IPS-20b (cell line): ENCODE measurements around the gene SPRR5.

Experiments used
- H3K27ac ChIP-seq: one replicate; pipeline ENCODE4 v1.5.1; 2013; ENCODE audit warnings: low read length
- H3K27me3 ChIP-seq: 2 replicates; pipeline ENCODE4 v1.6.1; 2013; ENCODE audit warnings: mild to moderate bottlenecking, low read length, inconsistent platforms; ENCODE audit not compliant: insufficient read depth
- H3K36me3 ChIP-seq: 2 replicates; pipeline ENCODE4 v1.6.1; 2013; ENCODE audit warnings: low read depth, mild to moderate bottlenecking, inconsistent platforms, low read length, moderate library complexity; ENCODE audit not compliant: insufficient read depth
- H3K4me1 ChIP-seq: 2 replicates; pipeline ENCODE4 v1.6.1; 2013; ENCODE audit warnings: mild to moderate bottlenecking, control low read depth, inconsistent platforms, low read length, moderate library complexity; ENCODE audit not compliant: insufficient read depth
- H3K4me3 ChIP-seq: 2 replicates; pipeline ENCODE4 v1.5.1; 2013; ENCODE audit warnings: mild to moderate bottlenecking, low read length, inconsistent platforms
- H3K9ac ChIP-seq: 2 replicates; pipeline ENCODE4 v1.6.1; 2013; ENCODE audit warnings: low read depth, mild to moderate bottlenecking, inconsistent platforms, low read length, moderate library complexity
- H3K9me3 ChIP-seq: 2 replicates; pipeline ENCODE4 v1.6.1; 2013; ENCODE audit warnings: mild to moderate bottlenecking, low read depth, low read length, inconsistent platforms; ENCODE audit not compliant: insufficient read depth

The SPRR5 gene, protein sequence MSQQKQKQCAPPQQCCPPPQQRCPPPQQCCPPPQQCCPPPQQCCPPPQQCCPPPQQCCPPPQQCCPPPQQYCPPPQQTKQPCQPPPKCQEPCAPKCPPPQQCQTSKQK

DNA sequence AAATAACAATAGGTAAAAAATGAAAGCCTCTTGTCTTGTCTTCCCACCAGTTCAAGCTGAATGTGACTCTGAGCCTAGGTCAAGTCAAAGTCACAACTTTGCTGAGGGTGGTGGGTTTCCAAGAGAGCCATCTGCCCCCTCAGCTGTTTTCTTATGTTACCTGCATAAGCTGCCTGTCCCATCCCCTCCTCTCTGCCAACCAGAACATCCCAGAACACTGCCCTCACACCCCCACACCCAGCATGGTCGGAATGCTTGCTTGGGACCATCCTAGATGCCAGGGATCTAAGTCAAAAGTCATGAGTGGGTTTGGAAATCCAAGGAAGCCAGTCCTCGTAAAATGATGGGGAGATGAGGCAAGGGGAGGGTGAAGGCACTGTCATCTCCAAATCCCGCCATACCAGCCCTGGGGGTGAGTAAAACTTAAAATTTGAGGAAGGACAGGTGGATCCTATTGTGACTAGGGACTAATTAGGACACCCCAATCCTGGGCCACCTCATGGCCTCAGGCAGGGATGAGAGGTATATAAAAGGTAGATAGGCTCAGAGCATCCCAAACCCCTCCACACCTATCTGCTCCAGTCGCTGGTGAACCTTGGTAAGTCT is at the start of gene SPRR5:
Gene SPRR5 (plus strand): TSS at position 556 of the 606 bp plus-strand sequence. CDS start 1,349 bp downstream, outside the sequence.
- H3K4me3 ChIP-seq, result no peak within 1 kb of the TSS
- no peaks in the 10 kb centered on the region; the same call in 1 of the 2 replicates for H3K9me3 ChIP-seq
- no peaks in the 10 kb centered on the region for H3K4me1 ChIP-seq
- H3K36me3 ChIP-seq, result no peaks in the 10 kb centered on the region
- H3K27ac ChIP-seq, result no peak within 1 kb of the TSS
- no peak within 1 kb of the TSS for H3K9ac ChIP-seq
- H3K27me3 ChIP-seq, result no peaks in the 10 kb centered on the region

DNA sequence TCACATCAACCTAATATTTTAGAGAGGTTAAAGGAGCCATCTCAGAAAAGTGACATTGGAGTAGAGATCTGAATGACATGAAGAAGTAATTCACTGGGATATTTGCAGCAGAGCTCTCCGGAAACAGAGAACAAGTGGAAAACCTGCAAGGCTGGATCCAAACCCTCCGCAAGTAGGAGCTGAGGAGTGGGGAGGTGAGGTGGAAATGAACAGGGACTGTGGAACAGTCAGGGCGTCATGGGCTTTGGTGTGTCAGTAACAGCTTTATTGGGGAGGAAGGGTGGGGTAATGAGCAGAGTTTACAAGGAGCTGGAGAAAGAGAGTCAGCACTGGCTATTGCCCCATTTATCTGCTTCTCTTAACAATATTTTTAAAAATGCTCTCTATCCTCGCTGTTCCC is 48.0 kb upstream of the SPRR5 start:
- H3K27me3 ChIP-seq, result no peaks in the 10 kb centered on the region

DNA sequence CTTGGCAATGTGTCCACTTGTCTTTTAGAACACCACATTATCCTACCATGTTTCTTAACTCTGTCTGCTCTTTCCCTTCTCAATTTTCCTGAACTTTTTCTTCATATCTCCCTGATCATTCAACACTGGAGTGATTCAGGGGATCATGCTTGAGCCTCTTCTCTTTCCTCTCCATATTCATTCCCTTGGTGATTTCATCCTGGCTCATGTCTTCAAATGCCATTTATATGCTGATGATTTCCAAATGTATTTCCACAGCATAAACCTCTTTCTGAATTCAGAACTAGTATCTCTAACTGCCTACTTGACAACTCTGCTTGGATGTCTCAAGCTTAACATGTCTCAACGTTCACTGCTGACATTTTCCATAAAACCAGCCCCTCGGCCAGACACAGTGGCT is 47.1 kb upstream of the SPRR5 start:
- Histone ChIP-seq H3K36me3 (no peaks in the 10 kb centered on the region), H3K4me1 (no peaks in the 10 kb centered on the region), H3K9ac (no peak overlapping the region), H3K4me3 (no peak overlapping the region), H3K27ac (no peak overlapping the region), H3K9me3 (peaks cover 17% of the 10 kb centered on the region; the same call in 1 of the 2 replicates), H3K27me3 (no peaks in the 10 kb centered on the region)

More for the DNA sequence above, 48.0 kb upstream of the SPRR5 start:
- Histone ChIP-seq H3K9me3 (peaks cover 11% of the 10 kb centered on the region; the same call in 1 of the 2 replicates), H3K9ac (no peak overlapping the region), H3K36me3 (no peaks in the 10 kb centered on the region), H3K4me1 (no peaks in the 10 kb centered on the region), H3K27ac (no peak overlapping the region), H3K4me3 (no peak overlapping the region)

DNA sequence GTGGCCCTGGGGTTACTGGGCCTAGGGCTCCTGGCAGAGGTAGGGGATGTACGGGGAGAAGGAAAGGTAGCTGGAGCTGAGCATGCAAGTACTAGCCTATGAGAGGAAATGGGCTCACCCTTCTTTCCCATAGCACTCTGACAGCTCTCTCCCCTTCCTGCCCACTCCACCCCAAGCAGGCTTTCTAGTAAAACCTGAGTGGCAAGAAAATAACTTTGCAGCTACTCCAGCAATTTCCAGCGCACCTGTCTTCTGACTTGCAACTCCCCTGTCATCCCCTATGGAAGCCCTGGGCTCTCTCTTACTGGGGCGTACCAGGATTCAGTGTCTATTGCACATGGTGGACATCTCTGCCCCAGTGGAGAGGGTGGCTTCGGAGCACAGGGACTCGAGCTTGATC is 45.4 kb upstream of the SPRR5 start:
- H3K9me3 ChIP-seq, result peaks cover 17% of the 10 kb centered on the region; the same call in 1 of the 2 replicates
- H3K4me1 ChIP-seq, result no peaks in the 10 kb centered on the region
- H3K4me3 ChIP-seq, result no peak overlapping the region
- no peaks in the 10 kb centered on the region for H3K36me3 ChIP-seq
- H3K27ac ChIP-seq, result no peak overlapping the region
- no peaks in the 10 kb centered on the region for H3K27me3 ChIP-seq
- H3K9ac ChIP-seq, result no peak overlapping the region

DNA sequence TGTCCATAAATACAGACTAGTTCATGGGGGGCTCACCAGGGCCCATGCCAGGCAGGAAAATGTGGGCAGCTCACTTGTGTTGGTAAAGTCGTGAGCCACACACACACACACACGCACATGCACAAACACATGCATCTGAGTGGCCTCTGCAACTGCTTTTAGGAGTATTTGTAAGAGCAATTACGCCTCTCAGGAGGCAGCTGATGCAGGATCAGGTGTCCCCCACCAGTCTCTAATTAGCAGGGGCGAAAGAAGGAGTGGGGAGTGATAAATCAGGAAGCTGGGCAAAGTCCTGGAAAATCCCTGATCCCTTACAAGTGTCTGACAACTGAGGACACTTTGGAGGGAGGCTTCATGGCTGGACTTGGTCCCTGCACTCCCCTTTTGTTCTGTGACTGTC is 44.4 kb upstream of the SPRR5 start:
- H3K4me1 ChIP-seq, result no peaks in the 10 kb centered on the region
- no peaks in the 10 kb centered on the region for H3K36me3 ChIP-seq
- no peak overlapping the region for H3K27ac ChIP-seq
- peaks cover 21% of the 10 kb centered on the region; the same call in 1 of the 2 replicates for H3K9me3 ChIP-seq
- no peak overlapping the region for H3K9ac ChIP-seq
- no peaks in the 10 kb centered on the region for H3K27me3 ChIP-seq
- H3K4me3 ChIP-seq, result no peak overlapping the region

DNA sequence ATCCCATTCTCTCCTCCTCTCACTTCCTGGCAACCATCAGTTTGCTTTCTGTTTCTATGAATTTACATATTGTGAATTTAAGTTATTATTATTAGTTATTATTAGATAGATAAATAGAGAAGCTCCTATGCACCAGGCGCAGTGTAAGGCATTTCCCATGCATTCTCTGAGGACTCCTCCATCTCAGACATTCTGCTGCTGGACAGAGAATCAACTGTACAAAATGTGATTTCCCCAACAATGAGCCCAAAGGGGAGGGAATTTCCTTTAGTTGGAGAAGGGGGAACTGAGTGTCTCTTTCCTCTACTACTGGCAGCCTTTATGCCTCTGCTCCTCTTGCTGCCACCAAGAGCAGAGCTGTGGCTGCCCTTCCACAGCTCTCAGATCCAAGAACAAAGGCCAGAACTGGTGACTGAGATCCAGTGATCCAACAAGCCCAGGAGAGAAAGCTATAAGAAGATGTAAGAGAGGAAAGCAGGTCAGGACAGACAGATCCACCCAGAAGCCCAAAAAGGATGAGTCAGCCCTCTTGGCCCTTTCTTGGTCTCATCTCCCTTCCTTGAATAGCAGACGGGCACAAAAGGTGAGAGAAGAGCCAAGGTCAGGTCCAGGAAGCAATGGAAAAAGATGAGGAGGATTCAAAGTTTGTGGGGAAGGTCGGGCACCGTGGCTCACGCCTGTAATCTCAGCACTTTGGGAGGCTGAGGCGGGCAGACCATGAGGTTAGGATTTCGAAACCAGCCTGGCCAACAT is 42.1 kb upstream of the SPRR5 start:
- Histone ChIP-seq H3K36me3 (no peaks in the 10 kb centered on the region), H3K4me3 (no peak overlapping the region), H3K27me3 (no peaks in the 10 kb centered on the region), H3K9me3 (peaks cover 29% of the 10 kb centered on the region), H3K27ac (no peak overlapping the region), H3K4me1 (no peaks in the 10 kb centered on the region), H3K9ac (no peak overlapping the region)

DNA sequence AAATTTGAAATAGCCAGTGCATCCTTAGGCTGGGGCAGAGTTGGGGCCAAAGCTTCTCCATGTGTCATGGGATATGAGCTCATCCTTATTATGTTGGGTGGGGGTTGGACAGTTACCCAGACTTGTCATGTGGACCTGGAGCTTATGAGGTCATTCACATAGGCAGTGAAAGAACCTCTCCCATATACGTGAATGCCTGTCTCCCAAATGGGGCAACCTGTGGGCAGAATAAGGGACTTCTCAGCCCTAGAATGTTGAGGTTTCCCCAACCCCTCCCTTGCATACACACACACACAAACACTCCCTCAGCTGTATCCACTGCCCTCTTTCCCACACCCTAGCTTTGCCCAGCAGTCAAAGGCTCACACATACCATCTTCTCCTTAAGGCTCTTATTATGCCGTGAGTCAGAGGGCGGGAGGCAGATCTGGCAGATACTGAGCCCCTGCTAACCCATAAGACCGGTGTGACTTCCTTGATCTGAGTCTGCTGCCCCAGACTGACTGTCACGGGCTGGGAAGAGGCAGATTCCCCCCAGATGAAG is 40.9 kb upstream of the SPRR5 start:
- H3K4me1 ChIP-seq, result no peaks in the 10 kb centered on the region
- H3K36me3 ChIP-seq, result no peaks in the 10 kb centered on the region
- H3K27me3 ChIP-seq, result no peaks in the 10 kb centered on the region
- peaks cover 30% of the 10 kb centered on the region for H3K9me3 ChIP-seq
- H3K27ac ChIP-seq, result no peak overlapping the region
- H3K9ac ChIP-seq, result no peak overlapping the region
- H3K4me3 ChIP-seq, result no peak overlapping the region

DNA sequence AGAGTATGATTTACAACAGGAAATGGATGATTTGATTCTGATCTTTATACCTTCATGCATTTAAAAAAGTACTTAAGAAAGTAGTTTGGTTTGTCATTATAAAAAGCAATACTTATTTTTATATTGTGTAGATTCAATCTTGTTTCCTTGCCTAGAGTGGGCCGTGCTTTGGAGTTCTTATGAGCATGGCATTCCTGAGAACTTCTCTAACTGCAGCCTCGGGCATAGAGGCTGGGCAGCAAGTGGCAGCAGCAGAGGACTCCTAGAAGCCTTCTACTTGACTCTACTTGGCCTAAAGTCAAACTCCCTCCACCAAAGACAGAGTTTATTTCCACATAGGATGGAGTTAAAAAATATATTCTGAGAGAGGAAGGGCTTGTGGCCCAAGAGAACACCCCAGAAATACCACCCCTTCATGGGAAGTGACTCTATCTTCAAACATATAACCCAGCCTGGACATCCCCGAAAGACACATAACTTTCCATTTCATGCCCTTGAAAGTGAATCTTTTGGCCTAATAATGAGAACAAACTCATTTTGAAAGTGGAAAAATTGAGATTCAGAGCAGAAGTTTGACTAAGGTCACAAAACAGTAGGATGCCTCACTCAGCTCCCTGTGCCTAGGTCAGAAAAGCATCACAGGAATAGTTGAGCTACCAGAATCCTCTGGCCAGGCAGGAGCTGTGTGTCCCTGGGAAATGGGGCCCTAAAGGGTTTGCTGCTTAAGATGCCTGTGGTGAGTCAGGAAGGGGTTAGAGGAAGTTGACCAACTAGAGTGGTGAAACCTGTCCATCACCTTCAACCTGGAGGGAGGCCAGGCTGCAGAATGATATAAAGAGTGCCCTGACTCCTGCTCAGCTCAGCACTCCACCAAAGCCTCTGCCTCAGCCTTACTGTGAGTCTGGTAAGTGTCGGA is 39.1 kb upstream of the SPRR5 start, which contains the start of gene IVL:
Gene IVL (plus strand): TSS at position 861 of the 916 bp plus-strand sequence. CDS start 1,252 bp downstream, outside the sequence.
- Histone ChIP-seq H3K36me3 (no peaks in the 10 kb centered on the region), H3K27me3 (no peaks in the 10 kb centered on the region), H3K9ac (no peak within 1 kb of the TSS), H3K9me3 (peaks cover 30% of the 10 kb centered on the region), H3K27ac (no peak within 1 kb of the TSS), H3K4me1 (no peaks in the 10 kb centered on the region), H3K4me3 (no peak within 1 kb of the TSS)

DNA sequence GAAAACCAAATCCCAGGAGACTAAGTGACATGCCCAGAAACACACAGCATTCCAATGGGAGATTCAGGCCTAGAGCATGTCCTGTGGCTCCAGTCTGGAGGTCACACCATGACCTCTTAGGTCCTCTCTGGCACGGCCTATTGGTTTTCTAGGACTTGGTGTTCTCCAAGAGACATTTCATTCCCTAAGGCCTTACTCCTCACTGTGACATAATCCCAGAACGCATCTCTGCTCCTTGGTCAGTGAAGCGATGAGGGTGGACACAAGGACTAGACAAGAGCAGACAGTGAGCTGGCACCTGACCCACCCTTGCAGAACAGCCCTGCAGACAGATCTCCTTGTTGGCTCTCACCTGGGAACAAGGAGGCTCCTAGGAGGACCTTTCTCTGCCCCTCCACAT is 37.8 kb upstream of the SPRR5 start:
- H3K27ac ChIP-seq, result no peak overlapping the region
- H3K4me3 ChIP-seq, result no peak overlapping the region
- no peaks in the 10 kb centered on the region for H3K4me1 ChIP-seq
- no peaks in the 10 kb centered on the region for H3K36me3 ChIP-seq
- no peaks in the 10 kb centered on the region for H3K27me3 ChIP-seq
- peaks cover 25% of the 10 kb centered on the region for H3K9me3 ChIP-seq
- no peak overlapping the region for H3K9ac ChIP-seq

DNA sequence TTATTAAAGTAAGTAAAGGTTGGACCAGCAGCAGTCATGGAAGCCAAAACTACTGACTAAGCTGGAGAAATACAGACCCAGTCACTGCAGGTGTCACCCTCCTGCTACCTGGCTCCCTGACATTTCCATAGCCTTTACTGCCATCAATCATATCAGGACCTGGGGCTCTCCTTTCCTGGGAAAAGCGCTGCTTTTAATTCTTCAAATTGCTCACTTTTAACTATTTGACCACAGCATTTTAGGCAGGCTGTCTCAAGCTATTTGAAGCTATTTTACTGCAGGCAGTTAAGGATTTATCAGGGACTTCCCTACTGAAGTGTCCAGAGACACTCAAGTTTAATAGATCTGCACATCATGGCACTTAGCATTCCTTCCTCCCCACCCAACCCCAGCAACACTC is 34.5 kb upstream of the SPRR5 start:
- no peak overlapping the region for H3K27ac ChIP-seq
- H3K27me3 ChIP-seq, result no peaks in the 10 kb centered on the region
- no peaks in the 10 kb centered on the region for H3K4me1 ChIP-seq
- peaks cover 11% of the 10 kb centered on the region for H3K9me3 ChIP-seq
- no peak overlapping the region for H3K4me3 ChIP-seq
- no peak overlapping the region for H3K9ac ChIP-seq
- H3K36me3 ChIP-seq, result no peaks in the 10 kb centered on the region

DNA sequence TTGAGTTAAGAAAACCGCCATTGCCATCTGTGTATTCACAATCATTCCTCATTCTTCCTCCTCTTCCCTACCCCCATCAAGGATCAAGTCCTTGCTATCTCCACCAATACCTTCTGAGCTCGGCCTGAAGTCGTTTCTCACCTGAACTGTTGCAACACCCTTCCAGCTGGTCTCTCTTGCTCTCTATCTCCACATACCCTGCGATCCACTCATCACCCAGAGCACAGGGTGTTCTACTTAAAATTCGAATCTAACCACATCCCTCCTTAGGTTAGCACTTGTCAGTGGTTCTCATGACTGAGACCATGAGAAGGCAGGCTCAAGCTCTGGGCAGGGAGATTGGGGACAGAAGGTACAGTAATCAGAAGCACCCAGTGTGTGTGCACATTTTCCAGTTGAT is 34.1 kb upstream of the SPRR5 start:
- Histone ChIP-seq H3K27ac (no peak overlapping the region), H3K27me3 (no peaks in the 10 kb centered on the region), H3K9me3 (peaks cover 10% of the 10 kb centered on the region), H3K4me1 (no peaks in the 10 kb centered on the region), H3K36me3 (no peaks in the 10 kb centered on the region), H3K9ac (no peak overlapping the region), H3K4me3 (no peak overlapping the region)
